Measurements from ENCODE around the gene TTC21A. TPM values are rescaled to one million over a fixed set of nuclear protein-coding genes. Genes with fewer than 3 reads are reported as not detected.

The TTC21A gene
- total RNA-seq, 1 experiment from 2014 or later: 7.7 TPM

DNA sequence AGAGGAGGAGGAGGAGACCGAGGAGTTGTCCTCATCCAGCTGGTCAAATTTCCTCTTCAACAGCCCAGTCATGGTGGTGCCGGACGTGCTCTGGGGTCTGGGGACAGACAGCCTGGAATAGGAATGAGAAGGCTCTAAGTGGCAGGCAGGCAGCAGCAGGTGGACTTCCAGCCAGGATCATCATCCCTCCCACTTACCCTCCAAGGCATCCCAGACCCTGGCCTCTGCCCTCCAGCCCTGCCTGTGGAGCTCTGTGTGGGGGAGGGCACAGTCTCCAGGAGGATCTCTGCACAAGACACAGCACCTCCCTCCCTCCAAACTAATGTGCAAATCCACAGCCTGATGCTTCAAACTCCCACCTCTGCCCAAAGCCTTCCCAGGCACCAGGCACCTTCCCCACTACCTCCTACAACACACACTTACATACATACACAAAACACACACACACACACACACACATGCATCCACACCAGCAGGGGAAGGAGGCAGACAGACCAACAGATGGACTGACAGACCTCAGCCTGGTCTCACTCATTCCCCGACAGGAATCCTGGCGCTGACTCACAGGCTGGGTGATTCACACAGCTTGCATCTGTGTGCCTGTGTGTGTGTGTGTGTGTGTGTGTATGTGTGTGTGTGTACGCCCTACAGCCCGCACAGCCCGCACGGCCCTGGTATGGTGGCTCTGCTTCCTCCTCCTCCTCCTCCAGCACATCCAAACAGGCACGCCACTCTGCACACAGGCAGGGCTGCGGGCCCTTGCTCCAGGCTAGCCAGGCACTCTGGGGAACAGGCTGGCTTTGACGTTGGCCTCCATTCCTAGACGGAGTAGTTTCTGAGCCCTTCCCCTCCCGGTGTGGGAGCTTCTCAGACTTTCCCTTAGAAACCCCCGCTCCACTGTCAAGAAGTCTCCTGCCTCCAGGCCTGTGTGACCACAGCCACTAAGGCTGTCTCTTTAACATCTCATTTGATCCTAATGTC lies 39.4 kb downstream of the TTC21A start:
- Histone ChIP-seq H3K4me3 (ENCODE audit: low read depth in 2 of 2, low read length in 2 of 2) (peak overlapping the region in 1 of 2 experiments; percentile 24; a peak in 1 of 4 replicates), H3K9me3 (ENCODE audit: control insufficient read depth, insufficient read depth, low read depth, low read length) (no peaks in the 10 kb centered on the region), H3K27me3 (ENCODE audit: control insufficient read depth, insufficient read depth, low read length) (no peaks in the 10 kb centered on the region), H3K4me1 (ENCODE audit: control insufficient read depth, insufficient read depth, low read length) (peaks cover 53% of the 10 kb centered on the region), H3K27ac (ENCODE audit: low read length) (peak overlapping the region; percentile 79), H3K36me3 (ENCODE audit: control insufficient read depth, insufficient read depth, low read length) (no peaks in the 10 kb centered on the region; the same call in 1 of the 2 replicates)
- no peak for TF ChIP-seq POLR2AphosphoS5 (IDR thresholded peaks at IDR 0.05; ENCODE audit: low read depth, low read length)
- CTCF ChIA-PET: no interaction called here
- DNase-seq (ENCODE audit: low read depth, low spot score): peak; percentile 67
- POLR2A ChIA-PET: interaction anchor here (0.6 kb wide), 1 partner anchor 1340 kb away, joined by 3 read pairs; no protein-coding TSS in a partner anchor
- peak; percentile 78 for ATAC-seq
- intact Hi-C loops (cut with micrococcal nuclease; ENCODE audit: unreplicated experiment): no loop called here
- no TSS peak for BruUV-seq (replicated peaks)
- in situ Hi-C loops (cut with HindIII; ENCODE audit: low pct_unique_long_range_greater_than_20kb, low sequenced_read_pairs): no loop called here

DNA sequence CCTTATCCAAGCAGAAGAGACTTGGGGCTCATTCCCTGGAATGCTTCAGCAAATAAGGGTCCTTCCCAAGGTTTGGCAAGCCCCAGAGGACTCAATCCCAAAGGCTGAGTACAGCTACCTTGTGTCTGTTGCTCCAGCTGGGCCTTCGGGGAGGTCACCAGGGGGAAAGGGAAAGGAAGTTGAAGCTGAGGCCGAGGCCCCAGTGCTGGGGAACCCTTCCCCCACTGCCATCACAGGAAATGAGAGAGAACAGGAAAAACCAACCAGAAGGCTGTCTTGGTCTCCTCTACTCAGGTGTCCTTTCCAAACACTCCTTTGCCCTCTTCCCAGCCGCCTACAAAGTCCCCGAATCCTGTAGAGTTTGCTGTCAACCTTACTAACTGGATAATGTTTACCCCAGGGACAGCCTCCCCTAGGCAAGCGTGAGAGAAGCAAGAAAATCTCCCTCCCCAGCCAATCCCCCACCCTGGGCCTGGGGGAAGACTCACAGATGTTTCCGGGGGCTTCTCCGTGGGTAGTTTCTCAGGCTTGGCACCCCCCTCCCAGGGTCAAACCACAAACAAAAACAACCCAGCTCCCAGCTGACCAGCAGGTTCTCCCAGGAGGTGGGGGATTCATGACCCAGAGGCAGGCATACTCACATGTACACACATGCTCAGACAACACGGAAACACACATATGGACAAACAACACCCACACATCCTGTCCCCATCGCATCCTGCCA lies 40.4 kb downstream of the TTC21A start:
- no peak for ATAC-seq
- in situ Hi-C loops (cut with HindIII; ENCODE audit: low pct_unique_long_range_greater_than_20kb, low sequenced_read_pairs): no loop called here

More for the DNA sequence above, 40.4 kb downstream of the TTC21A start:
- no peaks in the 10 kb centered on the region for H3K9me3 ChIP-seq (ENCODE audit: control insufficient read depth, insufficient read depth, low read depth, low read length)
- ChIA-PET POLR2A (interaction anchor here (0.6 kb wide), 1 partner anchor 1339 kb away, joined by 3 read pairs; no protein-coding TSS in a partner anchor), CTCF (no interaction called here)
- no TSS peak for BruUV-seq (replicated peaks)
- H3K36me3 ChIP-seq (ENCODE audit: control insufficient read depth, insufficient read depth, low read length): no peaks in the 10 kb centered on the region; the same call in 1 of the 2 replicates
- peaks cover 54% of the 10 kb centered on the region for H3K4me1 ChIP-seq (ENCODE audit: control insufficient read depth, insufficient read depth, low read length)
- no peak for DNase-seq (ENCODE audit: low read depth, low spot score)
- H3K27me3 ChIP-seq (ENCODE audit: control insufficient read depth, insufficient read depth, low read length): no peaks in the 10 kb centered on the region
- H3K4me3 ChIP-seq (ENCODE audit: low read depth in 2 of 2, low read length in 2 of 2): peak overlapping the region in 1 of 2 experiments; percentile 24; a peak in 1 of 4 replicates
- TF ChIP-seq SIN3A (IDR thresholded peaks at IDR 0.05; ENCODE audit: borderline replicate concordance, insufficient read depth, low read depth, low read length) (no peak), POLR2AphosphoS5 (IDR thresholded peaks at IDR 0.05; ENCODE audit: low read depth, low read length) (no peak), REST (IDR thresholded peaks at IDR 0.05; ENCODE audit: insufficient read depth in 1 of 2, low read depth in 2 of 2, low read length in 1 of 2) (no peak), TCF7L2 (IDR thresholded peaks at IDR 0.05; ENCODE audit: low read depth, low read length) (no peak)
- TF ChIP-seq, protein P1, sequence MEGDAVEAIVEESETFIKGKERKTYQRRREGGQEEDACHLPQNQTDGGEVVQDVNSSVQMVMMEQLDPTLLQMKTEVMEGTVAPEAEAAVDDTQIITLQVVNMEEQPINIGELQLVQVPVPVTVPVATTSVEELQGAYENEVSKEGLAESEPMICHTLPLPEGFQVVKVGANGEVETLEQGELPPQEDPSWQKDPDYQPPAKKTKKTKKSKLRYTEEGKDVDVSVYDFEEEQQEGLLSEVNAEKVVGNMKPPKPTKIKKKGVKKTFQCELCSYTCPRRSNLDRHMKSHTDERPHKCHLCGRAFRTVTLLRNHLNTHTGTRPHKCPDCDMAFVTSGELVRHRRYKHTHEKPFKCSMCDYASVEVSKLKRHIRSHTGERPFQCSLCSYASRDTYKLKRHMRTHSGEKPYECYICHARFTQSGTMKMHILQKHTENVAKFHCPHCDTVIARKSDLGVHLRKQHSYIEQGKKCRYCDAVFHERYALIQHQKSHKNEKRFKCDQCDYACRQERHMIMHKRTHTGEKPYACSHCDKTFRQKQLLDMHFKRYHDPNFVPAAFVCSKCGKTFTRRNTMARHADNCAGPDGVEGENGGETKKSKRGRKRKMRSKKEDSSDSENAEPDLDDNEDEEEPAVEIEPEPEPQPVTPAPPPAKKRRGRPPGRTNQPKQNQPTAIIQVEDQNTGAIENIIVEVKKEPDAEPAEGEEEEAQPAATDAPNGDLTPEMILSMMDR (IDR thresholded peaks at IDR 0.05): no peak
- intact Hi-C loops (cut with micrococcal nuclease; ENCODE audit: unreplicated experiment): no loop called here
- H3K27ac ChIP-seq (ENCODE audit: low read length): peak overlapping the region; percentile 79

Measured in Panc1 (cell line).